Activated CD4-positive, alpha-beta memory T cell treated with anti-CD3 and anti-CD28 coated beads, Interleukin-2, amount 10 ng/mL, durations not matched to agents 7 days and 5 days (primary cell): ENCODE results near the gene FARSA. TPM values are rescaled to one million over a fixed set of nuclear protein-coding genes. Genes with fewer than 3 reads are reported as not detected.

Source experiments
- CTCF ChIA-PET: fragments of 350-600 bp; sonication (Branson Sonifier 250); formaldehyde crosslinking; loops from one replicate; lab custom pipeline; 2021; ENCODE audit warnings: antibody characterized with exemption, inconsistent platforms; lab: Charles Lee
- POLR2A ChIA-PET: fragments of 350-600 bp; sonication (Branson Sonifier 250); formaldehyde crosslinking; loops from one replicate; lab custom pipeline; 2021; ENCODE audit warnings: antibody characterized with exemption; lab: Charles Lee
- DNase-seq: peaks from one replicate; pipeline ENCODE4 v3.0.0-alpha.2; 2020
- H3K27ac Mint-ChIP-seq: one replicate; pipeline ENCODE4 v1.8.0; 2021; ENCODE audit warnings: mild to moderate bottlenecking, mixed read lengths
- H3K27me3 Mint-ChIP-seq: one replicate; pipeline ENCODE4 v1.8.0; 2021; ENCODE audit warnings: mixed read lengths
- H3K36me3 Mint-ChIP-seq: one replicate; pipeline ENCODE4 v1.8.0; 2021; ENCODE audit warnings: low read depth, mixed read lengths
- H3K4me1 Mint-ChIP-seq: one replicate; pipeline ENCODE4 v1.8.0; 2021; ENCODE audit warnings: mixed read lengths
- H3K4me3 Mint-ChIP-seq: one replicate; pipeline ENCODE4 v1.8.0; 2021; ENCODE audit warnings: mild to moderate bottlenecking, mixed read lengths
- H3K9me3 Mint-ChIP-seq: one replicate; pipeline ENCODE4 v1.8.0; 2021; ENCODE audit warnings: mixed read lengths
- total RNA-seq, 2 experiments: library from RNA; stranded (reverse); gene quantifications; one replicate each; pipeline ENCODE4 v1.2.3, GENCODE V29; 2021

The FARSA gene
- total RNA-seq, 2 experiments from 2014 or later: 72.4 to 74.9 TPM

GRCh38 chr19:12943437-12944044 lies 10.0 kb upstream of the FARSA start:
- Mint-ChIP-seq H3K27ac (peak overlapping the region; percentile 78), H3K9me3 (no peaks in the 10 kb centered on the region), H3K36me3 (peaks cover 88% of the 10 kb centered on the region), H3K27me3 (no peaks in the 10 kb centered on the region), H3K4me1 (peaks cover 81% of the 10 kb centered on the region), H3K4me3 (peak overlapping the region; percentile 13)
- CTCF ChIA-PET: interaction anchor here (1.2 kb wide), 1 partner anchor 59 kb away, joined by 3 read pairs; no protein-coding TSS in a partner anchor
- POLR2A ChIA-PET: interaction anchor here (0.6 to 5.4 kb wide), 2 partner anchors 12 to 212 kb away, joined by 3 to 43 read pairs; partner anchors contain the start of gene GADD45GIP1
- no peak for DNase-seq

- Mint-ChIP-seq H3K36me3 (peaks cover 73% of the 10 kb centered on the region), H3K9me3 (no peaks in the 10 kb centered on the region), H3K27ac (peak overlapping the region; percentile 92), H3K4me3 (peak overlapping the region; percentile 99), H3K4me1 (peaks cover 76% of the 10 kb centered on the region), H3K27me3 (no peaks in the 10 kb centered on the region)
- DNase-seq: no peak
- ChIA-PET CTCF (interaction anchor here (0.5 to 1.5 kb wide), 3 partner anchors 24 to 56 kb away, joined by 3 to 4 read pairs (median 4); no protein-coding TSS in a partner anchor), POLR2A (interaction anchor here (0.9 to 1.5 kb wide), 3 partner anchors 15 to 149 kb away, joined by 3 to 4 read pairs (median 3); partner anchors contain the start of genes GCDH and JUNB)
Measured at GRCh38 chr19:12940897-12941296, 7.4 kb upstream of the FARSA start.

DNA sequence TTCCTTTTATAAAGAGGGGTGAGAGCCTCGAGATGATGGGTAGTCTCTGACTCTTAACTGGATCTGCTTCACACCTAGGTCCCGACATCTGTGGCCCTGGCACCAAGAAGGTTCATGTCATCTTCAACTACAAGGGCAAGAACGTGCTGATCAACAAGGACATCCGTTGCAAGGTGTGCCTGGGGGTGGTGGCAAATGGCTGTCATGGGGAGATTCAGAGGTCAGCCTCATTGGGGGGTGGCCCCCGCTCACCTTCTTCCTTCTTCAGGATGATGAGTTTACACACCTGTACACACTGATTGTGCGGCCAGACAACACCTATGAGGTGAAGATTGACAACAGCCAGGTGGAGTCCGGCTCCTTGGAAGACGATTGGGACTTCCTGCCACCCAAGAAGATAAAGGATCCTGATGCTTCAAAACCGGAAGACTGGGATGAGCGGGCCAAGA lies 6.5 kb upstream of the FARSA start:
- ChIA-PET CTCF (interaction anchor here (1.0 kb wide), 1 partner anchor 55 kb away, joined by 4 read pairs; no protein-coding TSS in a partner anchor), POLR2A (interaction anchor here (0.7 to 3.3 kb wide), 8 partner anchors 8 to 58 kb away, joined by 3 to 37 read pairs (median 9); partner anchors contain the start of genes GADD45GIP1 and GCDH)
- no peak for DNase-seq
- Mint-ChIP-seq H3K9me3 (no peaks in the 10 kb centered on the region), H3K36me3 (peaks cover 65% of the 10 kb centered on the region), H3K4me1 (peaks cover 68% of the 10 kb centered on the region), H3K27ac (peak overlapping the region; percentile 92), H3K27me3 (no peaks in the 10 kb centered on the region), H3K4me3 (peak overlapping the region; percentile 99)

- Mint-ChIP-seq H3K4me3 (peak overlapping the region; percentile 99), H3K4me1 (peaks cover 61% of the 10 kb centered on the region), H3K9me3 (no peaks in the 10 kb centered on the region), H3K27ac (peak overlapping the region; percentile 92), H3K27me3 (no peaks in the 10 kb centered on the region), H3K36me3 (peaks cover 56% of the 10 kb centered on the region)
- peak; percentile 51 for DNase-seq
- POLR2A ChIA-PET: interaction anchor here (0.7 to 3.3 kb wide), 14 partner anchors 9 to 213 kb away, joined by 3 to 37 read pairs (median 8); partner anchors contain the start of genes GADD45GIP1, GCDH, JUNB and NACC1
- CTCF ChIA-PET: interaction anchor here (0.8 to 1.0 kb wide), 2 partner anchors 26 to 54 kb away, joined by 3 to 4 read pairs; no protein-coding TSS in a partner anchor
Measured at GRCh38 chr19:12938779-12939601, 5.5 kb upstream of the FARSA start.

DNA sequence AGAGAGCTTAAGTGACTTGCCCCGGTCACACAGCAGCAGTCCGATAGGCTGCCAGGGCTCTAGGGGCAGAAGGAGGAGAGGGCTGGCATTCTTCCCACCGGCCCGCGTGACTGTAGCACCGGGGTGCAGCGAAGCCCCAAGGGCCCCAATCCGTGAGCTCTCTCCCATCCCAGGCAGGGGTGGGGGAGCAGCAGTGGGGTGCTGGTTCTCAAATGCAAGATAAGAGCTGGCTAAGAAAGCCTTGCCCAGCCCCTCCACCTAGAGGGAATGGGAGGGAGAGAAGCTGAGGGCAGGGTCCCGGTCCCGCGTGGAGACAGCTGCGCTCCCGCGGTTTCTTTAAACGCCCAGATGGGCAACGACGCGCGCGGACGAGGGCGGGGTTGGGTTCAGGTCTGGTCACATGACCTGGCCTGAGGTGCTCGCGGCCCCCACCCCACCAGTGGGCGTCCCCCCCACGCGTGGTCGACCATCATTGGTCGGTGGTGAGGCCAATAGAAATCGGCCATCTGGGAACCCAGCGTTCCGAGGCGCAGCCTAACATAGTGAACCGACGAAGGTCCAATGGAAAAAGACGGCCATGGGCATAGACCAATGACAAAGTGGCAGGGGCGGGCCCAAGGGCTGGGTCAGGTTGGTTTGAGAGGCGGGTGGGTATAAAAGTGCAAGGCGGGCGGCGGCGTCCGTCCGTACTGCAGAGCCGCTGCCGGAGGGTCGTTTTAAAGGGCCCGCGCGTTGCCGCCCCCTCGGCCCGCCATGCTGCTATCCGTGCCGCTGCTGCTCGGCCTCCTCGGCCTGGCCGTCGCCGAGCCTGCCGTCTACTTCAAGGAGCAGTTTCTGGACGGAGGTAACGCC lies 4.6 kb upstream of the FARSA start, which contains the start of gene CALR:
Gene CALR, plus strand, starts transcription at position 683 of the 852 bp plus-strand sequence. Its CDS starts 71 bp downstream, at position 754.
- DNase-seq: peak; percentile 99
- Mint-ChIP-seq H3K36me3 (peaks cover 52% of the 10 kb centered on the region), H3K27ac (peak within 1 kb of the TSS; percentile 92), H3K4me3 (peak within 1 kb of the TSS; percentile 99), H3K9me3 (no peaks in the 10 kb centered on the region), H3K27me3 (no peaks in the 10 kb centered on the region), H3K4me1 (peaks cover 59% of the 10 kb centered on the region)
- CTCF ChIA-PET: interaction anchor here (0.5 to 1.4 kb wide), 7 partner anchors 27 to 205 kb away, joined by 3 to 10 read pairs (median 3); partner anchors contain the start of gene GCDH
- POLR2A ChIA-PET: interaction anchor here (0.7 to 3.3 kb wide), 19 partner anchors 8 to 242 kb away, joined by 3 to 37 read pairs (median 8); partner anchors contain the start of genes FBXW9, GADD45GIP1, GCDH and JUNB

DNA sequence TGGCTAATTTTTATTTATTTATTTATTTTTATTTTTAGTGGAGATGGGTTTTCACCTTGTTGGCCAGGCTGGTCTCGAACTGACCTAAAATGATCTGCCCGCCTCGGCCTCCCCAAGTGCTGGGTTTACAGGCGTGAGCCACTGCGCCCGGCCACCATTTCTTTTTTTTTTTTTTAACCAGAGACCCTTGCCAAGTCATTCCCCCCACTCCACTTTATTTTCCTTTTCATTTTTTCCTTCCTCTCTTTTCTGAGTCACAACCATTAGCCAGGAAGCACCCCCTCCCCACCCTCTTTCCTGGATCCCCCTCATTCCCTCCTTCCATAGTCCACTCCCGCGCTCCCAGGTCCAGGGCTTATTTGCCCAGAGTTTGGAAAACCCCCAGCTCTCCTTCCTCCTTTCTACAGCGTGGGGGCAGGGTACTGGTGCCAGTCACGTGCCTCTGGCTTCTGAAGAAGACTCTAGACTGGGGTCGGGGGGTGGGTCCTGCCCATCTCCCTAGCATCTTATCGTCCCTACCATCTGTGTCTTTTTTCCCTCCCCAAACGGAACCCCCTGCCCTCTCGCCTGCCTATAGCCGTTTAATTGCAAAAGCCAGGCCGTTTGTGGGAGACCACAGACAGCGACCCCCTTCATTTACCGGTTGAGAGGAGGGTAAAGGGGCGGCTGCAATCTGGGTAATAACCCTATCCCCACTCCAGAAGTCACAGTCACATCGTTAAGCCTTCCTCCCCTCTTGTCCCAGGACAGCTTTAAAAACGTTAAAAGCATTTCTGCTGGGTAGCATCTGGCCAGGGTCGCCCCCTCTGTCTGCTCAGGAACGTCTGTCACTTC lies 3.8 kb upstream of the FARSA start:
- CTCF ChIA-PET: interaction anchor here (0.9 to 1.4 kb wide), 6 partner anchors 28 to 204 kb away, joined by 3 to 10 read pairs (median 4); partner anchors contain the start of gene GCDH
- no peak for DNase-seq
- peak overlapping the region; percentile 92 for H3K27ac Mint-ChIP-seq

GRCh38 chr19:12936582-12936981 lies 3.1 kb upstream of the FARSA start:
- no peaks in the 10 kb centered on the region for H3K9me3 Mint-ChIP-seq
- H3K4me1 Mint-ChIP-seq: peaks cover 58% of the 10 kb centered on the region
- DNase-seq: no peak
- peaks cover 45% of the 10 kb centered on the region for H3K36me3 Mint-ChIP-seq
- ChIA-PET CTCF (no interaction called here), POLR2A (interaction anchor here (1.0 to 3.3 kb wide), 7 partner anchors 10 to 181 kb away, joined by 3 to 37 read pairs (median 16); partner anchors contain the start of genes JUNB, NACC1, RAD23A and SYCE2)
- H3K27ac Mint-ChIP-seq: no peak overlapping the region
- no peaks in the 10 kb centered on the region for H3K27me3 Mint-ChIP-seq
- no peak overlapping the region for H3K4me3 Mint-ChIP-seq

More for the DNA sequence above, 3.8 kb upstream of the FARSA start:
- H3K36me3 Mint-ChIP-seq: peaks cover 50% of the 10 kb centered on the region
- POLR2A ChIA-PET: interaction anchor here (0.7 to 3.3 kb wide), 18 partner anchors 8 to 241 kb away, joined by 3 to 37 read pairs (median 8); partner anchors contain the start of genes FBXW9, GADD45GIP1, GCDH and JUNB
- no peaks in the 10 kb centered on the region for H3K27me3 Mint-ChIP-seq
- H3K4me3 Mint-ChIP-seq: peak overlapping the region; percentile 99
- H3K9me3 Mint-ChIP-seq: no peaks in the 10 kb centered on the region
- peaks cover 61% of the 10 kb centered on the region for H3K4me1 Mint-ChIP-seq

DNA sequence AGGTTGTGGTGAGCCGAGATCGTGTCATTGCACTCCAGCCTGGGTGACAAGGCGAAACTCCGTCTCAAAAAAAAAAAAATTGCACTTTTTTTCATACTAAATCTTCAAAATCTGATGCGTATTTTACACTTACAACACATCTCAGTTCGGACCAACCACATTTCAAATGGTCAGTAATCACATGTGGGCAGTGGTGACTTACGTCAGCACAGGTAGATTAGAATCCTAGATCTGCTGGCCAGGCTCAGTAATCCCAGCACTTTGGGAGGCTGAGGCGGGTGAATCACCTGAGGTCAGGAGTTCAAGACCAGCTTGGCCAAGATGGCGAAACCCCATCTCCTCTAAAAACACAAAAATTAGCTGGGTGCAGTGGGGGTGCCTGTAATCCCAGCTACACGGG lies 1.6 kb upstream of the FARSA start:
- Mint-ChIP-seq H3K4me3 (no peak overlapping the region), H3K27ac (no peak overlapping the region), H3K36me3 (peaks cover 32% of the 10 kb centered on the region), H3K27me3 (no peaks in the 10 kb centered on the region), H3K9me3 (no peaks in the 10 kb centered on the region), H3K4me1 (peaks cover 46% of the 10 kb centered on the region)
- POLR2A ChIA-PET: no interaction called here
- DNase-seq: no peak
- CTCF ChIA-PET: no interaction called here

- DNase-seq: peak; percentile 38
Measured at GRCh38 chr19:12932392-12933286, 872 bp downstream of the FARSA start.

More at GRCh38 chr19:12932392-12933286, 872 bp downstream of the FARSA start:
- Mint-ChIP-seq H3K36me3 (peaks cover 29% of the 10 kb centered on the region), H3K4me1 (peaks cover 33% of the 10 kb centered on the region), H3K27me3 (no peaks in the 10 kb centered on the region), H3K4me3 (peak overlapping the region; percentile 99), H3K9me3 (no peaks in the 10 kb centered on the region), H3K27ac (peak overlapping the region; percentile 87)
- POLR2A ChIA-PET: interaction anchor here (0.7 to 3.1 kb wide), 19 partner anchors 8 to 236 kb away, joined by 3 to 18 read pairs (median 6); partner anchors contain the start of genes GADD45GIP1, GCDH, KLF1 and RAD23A
- CTCF ChIA-PET: interaction anchor here (0.6 to 3.2 kb wide), 9 partner anchors 14 to 175 kb away, joined by 3 to 19 read pairs (median 4); partner anchors contain the start of genes GCDH, KLF1 and SYCE2
